Measurements from ENCODE around the gene ADCK1. TPM values are rescaled to one million over a fixed set of nuclear protein-coding genes. Genes with fewer than 3 reads are reported as not detected.

Gene ADCK1
- polyA plus RNA-seq, 1 donor from 2014 or later: 13.6 TPM

GRCh38 chr14:77843195-77843594 lies 43.3 kb downstream of the ADCK1 start:
- Histone ChIP-seq H3K9me3 (ENCODE audit: low read length) (no peaks in the 10 kb centered on the region), H4K20me1 (ENCODE audit: insufficient read depth) (no peaks in the 10 kb centered on the region), H3K4me3 (ENCODE audit: low read length) (no peak overlapping the region), H3K27ac (ENCODE audit: low read length) (no peak overlapping the region), H3K79me2 (replicated peaks; ENCODE audit: insufficient read depth, low read length) (no peaks in the 10 kb centered on the region), H3F3A (ENCODE audit: insufficient read depth, low read length, poor library complexity, severe bottlenecking) (no peaks in the 10 kb centered on the region), H3K9ac (ENCODE audit: low read length) (no peak overlapping the region), H3K27me3 (ENCODE audit: insufficient read depth, low read depth, low read length) (no peaks in the 10 kb centered on the region), H3K4me2 (ENCODE audit: low read length) (no peak overlapping the region), H2AFZ (ENCODE audit: low read depth, low read length) (no peak overlapping the region), H3K36me3 (ENCODE audit: insufficient read depth, low read length) (no peaks in the 10 kb centered on the region), H3K9me2 (ENCODE audit: insufficient read depth, low read length) (no peaks in the 10 kb centered on the region)
- TF ChIP-seq EZH2 (IDR thresholded peaks at IDR 0.05; ENCODE audit: borderline replicate concordance, insufficient read depth, low read length, poor library complexity, severe bottlenecking) (no peak), SMC3 (conservative IDR thresholded peaks at IDR 0.05; ENCODE audit: poor library complexity) (no peak), REST (IDR thresholded peaks at IDR 0.05; ENCODE audit: borderline replicate concordance) (no peak), TAF1 (IDR thresholded peaks at IDR 0.05; ENCODE audit: low read depth) (no peak), EP300 (conservative IDR thresholded peaks at IDR 0.05; ENCODE audit: poor library complexity, severe bottlenecking) (no peak), CTCF (IDR thresholded peaks at IDR 0.05; ENCODE audit: poor library complexity, severe bottlenecking) (no peak), RAD21 (conservative IDR thresholded peaks at IDR 0.05) (no peak), POLR2AphosphoS5 (IDR thresholded peaks at IDR 0.05) (no peak), MXI1 (conservative IDR thresholded peaks at IDR 0.05; ENCODE audit: poor library complexity, severe bottlenecking) (no peak)

- Histone ChIP-seq H3K27me3 (ENCODE audit: insufficient read depth, low read depth, low read length) (no peaks in the 10 kb centered on the region), H3K27ac (ENCODE audit: low read length) (no peak overlapping the region), H3K36me3 (ENCODE audit: insufficient read depth, low read length) (no peaks in the 10 kb centered on the region), H4K20me1 (ENCODE audit: insufficient read depth) (no peaks in the 10 kb centered on the region), H3K4me2 (ENCODE audit: low read length) (no peak overlapping the region), H3F3A (ENCODE audit: insufficient read depth, low read length, poor library complexity, severe bottlenecking) (no peaks in the 10 kb centered on the region), H3K9me2 (ENCODE audit: insufficient read depth, low read length) (no peaks in the 10 kb centered on the region), H3K4me3 (ENCODE audit: low read length) (no peak overlapping the region), H2AFZ (ENCODE audit: low read depth, low read length) (no peak overlapping the region), H3K9me3 (ENCODE audit: low read length) (no peaks in the 10 kb centered on the region), H3K79me2 (replicated peaks; ENCODE audit: insufficient read depth, low read length) (no peaks in the 10 kb centered on the region), H3K9ac (ENCODE audit: low read length) (no peak overlapping the region)
- no peak for TF ChIP-seq CTCF (IDR thresholded peaks at IDR 0.05; ENCODE audit: poor library complexity, severe bottlenecking)
- no peak for TF ChIP-seq POLR2AphosphoS5 (IDR thresholded peaks at IDR 0.05)
- no peak for TF ChIP-seq TAF1 (IDR thresholded peaks at IDR 0.05; ENCODE audit: low read depth)
- TF ChIP-seq REST (IDR thresholded peaks at IDR 0.05; ENCODE audit: borderline replicate concordance): no peak
- TF ChIP-seq RAD21 (conservative IDR thresholded peaks at IDR 0.05): no peak
- TF ChIP-seq MXI1 (conservative IDR thresholded peaks at IDR 0.05; ENCODE audit: poor library complexity, severe bottlenecking): no peak
- TF ChIP-seq SMC3 (conservative IDR thresholded peaks at IDR 0.05; ENCODE audit: poor library complexity): no peak
- TF ChIP-seq EZH2 (IDR thresholded peaks at IDR 0.05; ENCODE audit: borderline replicate concordance, insufficient read depth, low read length, poor library complexity, severe bottlenecking): no peak
- TF ChIP-seq EP300 (conservative IDR thresholded peaks at IDR 0.05; ENCODE audit: poor library complexity, severe bottlenecking): no peak
Observed at GRCh38 chr14:77843651-77844050, 43.7 kb downstream of the ADCK1 start.

Measured in neural cell (in vitro differentiated cells).